ENCODE measurements around the gene ANO1. TPM values are rescaled to one million over a fixed set of nuclear protein-coding genes. Genes with fewer than 3 reads are reported as not detected.

The ANO1 gene
- total RNA-seq, 1 donor from 2014 or later = 9.1 TPM

DNA sequence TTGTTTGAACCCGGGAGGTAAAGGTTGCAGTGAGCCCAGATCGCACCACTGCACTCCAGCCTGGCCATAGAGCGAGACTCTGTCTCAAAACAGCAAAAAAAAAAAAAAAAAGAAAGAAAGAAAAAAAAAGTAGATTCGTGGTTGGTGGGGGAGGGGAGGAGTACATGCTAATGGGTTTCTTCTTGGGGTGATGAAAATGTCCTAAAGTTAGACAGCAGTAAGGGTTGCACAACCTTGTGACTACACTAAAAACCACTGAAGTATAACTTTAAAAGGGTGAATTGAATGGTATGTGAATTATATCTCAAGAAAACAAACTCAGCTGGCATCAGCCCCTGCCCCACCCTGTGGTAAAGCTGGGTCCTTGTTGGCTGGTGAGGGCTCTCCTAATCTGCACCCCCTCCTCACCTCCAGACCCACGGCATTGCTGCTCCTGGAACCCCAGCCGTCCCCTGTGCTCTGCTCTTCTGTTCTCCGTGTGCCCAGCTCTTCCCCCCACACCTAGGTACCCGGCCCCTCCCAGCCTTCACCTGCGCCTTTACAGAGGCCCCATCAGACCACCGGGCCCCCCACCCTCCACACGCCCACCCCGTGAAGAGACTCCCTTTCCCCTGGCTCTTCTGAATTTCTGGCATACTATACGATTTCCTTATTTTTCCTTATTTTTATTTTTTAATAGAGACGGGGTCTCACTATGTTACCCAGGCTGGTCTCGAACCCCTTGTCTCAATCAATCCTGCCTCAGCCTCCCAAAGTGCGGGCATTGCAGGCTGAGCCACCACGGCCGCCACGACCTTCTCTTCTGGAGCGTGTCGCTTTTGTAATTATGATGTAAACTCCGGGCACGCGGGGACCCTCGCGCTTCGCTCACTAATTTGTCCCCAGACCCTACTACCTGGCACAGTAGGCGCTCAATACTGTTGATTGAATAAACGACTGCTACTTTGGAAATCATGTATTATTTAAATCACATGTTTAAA lies 124.1 kb downstream of the ANO1 start:
- DNase-seq (ENCODE audit: low spot score, unreplicated experiment) = no peak
- H3K36me3 Mint-ChIP-seq (ENCODE audit: insufficient read depth) = peaks cover 3% of the 10 kb centered on the region
- TF ChIP-seq, protein P1, sequence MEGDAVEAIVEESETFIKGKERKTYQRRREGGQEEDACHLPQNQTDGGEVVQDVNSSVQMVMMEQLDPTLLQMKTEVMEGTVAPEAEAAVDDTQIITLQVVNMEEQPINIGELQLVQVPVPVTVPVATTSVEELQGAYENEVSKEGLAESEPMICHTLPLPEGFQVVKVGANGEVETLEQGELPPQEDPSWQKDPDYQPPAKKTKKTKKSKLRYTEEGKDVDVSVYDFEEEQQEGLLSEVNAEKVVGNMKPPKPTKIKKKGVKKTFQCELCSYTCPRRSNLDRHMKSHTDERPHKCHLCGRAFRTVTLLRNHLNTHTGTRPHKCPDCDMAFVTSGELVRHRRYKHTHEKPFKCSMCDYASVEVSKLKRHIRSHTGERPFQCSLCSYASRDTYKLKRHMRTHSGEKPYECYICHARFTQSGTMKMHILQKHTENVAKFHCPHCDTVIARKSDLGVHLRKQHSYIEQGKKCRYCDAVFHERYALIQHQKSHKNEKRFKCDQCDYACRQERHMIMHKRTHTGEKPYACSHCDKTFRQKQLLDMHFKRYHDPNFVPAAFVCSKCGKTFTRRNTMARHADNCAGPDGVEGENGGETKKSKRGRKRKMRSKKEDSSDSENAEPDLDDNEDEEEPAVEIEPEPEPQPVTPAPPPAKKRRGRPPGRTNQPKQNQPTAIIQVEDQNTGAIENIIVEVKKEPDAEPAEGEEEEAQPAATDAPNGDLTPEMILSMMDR (IDR thresholded peaks at IDR 0.05; ENCODE audit: unreplicated experiment) = no peak
- peaks cover 3% of the 10 kb centered on the region for H3K9me3 Mint-ChIP-seq (ENCODE audit: low read depth)
- peaks cover 2% of the 10 kb centered on the region for H3K27me3 Mint-ChIP-seq
- peak overlapping the region; percentile 92 for H3K27ac Mint-ChIP-seq
- peaks cover 12% of the 10 kb centered on the region for H3K4me1 Mint-ChIP-seq (ENCODE audit: low read depth)
- H3K4me3 Mint-ChIP-seq (ENCODE audit: low read depth) = peak overlapping the region; percentile 80

DNA sequence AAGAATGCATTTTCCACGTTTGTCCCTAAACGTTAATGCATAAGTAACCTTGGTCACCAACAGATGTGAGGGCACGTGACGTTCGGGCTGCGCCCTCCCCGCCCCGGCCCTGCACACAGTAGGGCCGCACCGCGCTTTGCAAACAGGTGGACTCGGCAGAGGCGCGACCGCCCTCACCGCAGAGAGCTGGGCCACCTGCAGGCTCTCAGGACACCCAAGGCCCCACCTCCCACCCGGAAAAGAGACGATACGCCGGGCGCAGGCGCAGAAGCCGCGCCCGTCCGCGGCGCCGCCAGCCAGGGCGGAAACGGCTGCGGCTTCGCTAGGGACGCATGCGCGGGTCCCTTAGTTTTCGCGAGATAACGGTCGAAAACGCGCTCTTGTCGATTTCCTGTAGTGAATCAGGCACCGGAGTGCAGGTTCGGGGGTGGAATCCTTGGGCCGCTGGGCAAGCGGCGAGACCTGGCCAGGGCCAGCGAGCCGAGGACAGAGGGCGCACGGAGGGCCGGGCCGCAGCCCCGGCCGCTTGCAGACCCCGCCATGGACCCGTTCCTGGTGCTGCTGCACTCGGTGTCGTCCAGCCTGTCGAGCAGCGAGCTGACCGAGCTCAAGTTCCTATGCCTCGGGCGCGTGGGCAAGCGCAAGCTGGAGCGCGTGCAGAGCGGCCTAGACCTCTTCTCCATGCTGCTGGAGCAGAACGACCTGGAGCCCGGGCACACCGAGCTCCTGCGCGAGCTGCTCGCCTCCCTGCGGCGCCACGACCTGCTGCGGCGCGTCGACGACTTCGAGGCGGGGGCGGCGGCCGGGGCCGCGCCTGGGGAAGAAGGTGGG lies 125.0 kb downstream of the ANO1 start, which contains the start of gene FADD:
Gene FADD (plus strand): TSS at position 377 of the 831 bp plus-strand sequence. CDS start 164 bp downstream, at position 541.
- peaks cover 3% of the 10 kb centered on the region for H3K36me3 Mint-ChIP-seq (ENCODE audit: insufficient read depth)
- H3K27ac Mint-ChIP-seq = peak within 1 kb of the TSS; percentile 96
- peaks cover 12% of the 10 kb centered on the region for H3K4me1 Mint-ChIP-seq (ENCODE audit: low read depth)

DNA sequence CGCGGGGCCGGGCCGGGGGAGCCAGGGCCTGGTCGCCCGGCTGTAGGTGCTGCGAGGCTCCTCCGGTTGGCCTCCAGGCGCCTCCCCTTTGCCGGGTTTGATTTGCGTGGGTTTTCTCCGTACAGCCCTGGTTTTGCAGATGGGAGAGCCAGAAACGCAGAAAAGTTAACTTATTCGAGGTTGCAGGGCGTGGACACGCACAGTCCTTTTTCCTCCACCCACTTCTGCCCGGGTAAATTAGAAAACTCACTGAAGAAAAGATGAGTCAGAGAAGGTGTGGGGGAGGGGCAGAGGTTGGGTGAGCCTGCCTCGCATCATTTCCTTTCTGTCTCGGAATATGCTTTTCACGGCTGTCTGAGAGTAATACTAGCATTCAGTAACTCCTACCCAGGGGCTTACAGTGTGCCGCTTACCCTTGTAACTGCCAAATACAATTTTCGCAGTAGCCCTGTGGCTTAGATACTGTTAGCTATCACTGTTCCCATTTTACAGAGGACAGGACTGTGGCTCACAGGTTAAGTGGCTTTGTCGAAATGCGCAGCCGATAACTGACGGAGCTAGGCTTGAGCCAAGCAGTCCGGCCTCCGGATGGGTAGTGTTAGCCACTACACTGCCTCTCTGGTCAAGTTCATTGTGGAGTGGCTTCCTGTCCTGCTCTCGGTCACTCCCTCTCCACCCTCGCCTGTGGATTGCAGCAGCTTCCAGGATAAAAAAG lies 125.8 kb downstream of the ANO1 start:
- H3K9me3 Mint-ChIP-seq (ENCODE audit: low read depth) = peaks cover 3% of the 10 kb centered on the region
- TF ChIP-seq, protein P1 (IDR thresholded peaks at IDR 0.05; ENCODE audit: unreplicated experiment) = no peak
- peaks cover 8% of the 10 kb centered on the region for H3K36me3 Mint-ChIP-seq (ENCODE audit: insufficient read depth)
- H3K27ac Mint-ChIP-seq = peak overlapping the region; percentile 96
- H3K4me1 Mint-ChIP-seq (ENCODE audit: low read depth) = peaks cover 12% of the 10 kb centered on the region
- no peaks in the 10 kb centered on the region for H3K27me3 Mint-ChIP-seq
- DNase-seq (ENCODE audit: low spot score, unreplicated experiment) = no peak
- H3K4me3 Mint-ChIP-seq (ENCODE audit: low read depth) = peak overlapping the region; percentile 80

More for the DNA sequence above, 125.0 kb downstream of the ANO1 start, which contains the start of gene FADD:
- TF ChIP-seq, protein P1 (IDR thresholded peaks at IDR 0.05; ENCODE audit: unreplicated experiment) = no peak
- H3K27me3 Mint-ChIP-seq = peaks cover 2% of the 10 kb centered on the region
- peak; percentile 79 for DNase-seq (ENCODE audit: low spot score, unreplicated experiment)
- peak within 1 kb of the TSS; percentile 80 for H3K4me3 Mint-ChIP-seq (ENCODE audit: low read depth)
- peaks cover 3% of the 10 kb centered on the region for H3K9me3 Mint-ChIP-seq (ENCODE audit: low read depth)

DNA sequence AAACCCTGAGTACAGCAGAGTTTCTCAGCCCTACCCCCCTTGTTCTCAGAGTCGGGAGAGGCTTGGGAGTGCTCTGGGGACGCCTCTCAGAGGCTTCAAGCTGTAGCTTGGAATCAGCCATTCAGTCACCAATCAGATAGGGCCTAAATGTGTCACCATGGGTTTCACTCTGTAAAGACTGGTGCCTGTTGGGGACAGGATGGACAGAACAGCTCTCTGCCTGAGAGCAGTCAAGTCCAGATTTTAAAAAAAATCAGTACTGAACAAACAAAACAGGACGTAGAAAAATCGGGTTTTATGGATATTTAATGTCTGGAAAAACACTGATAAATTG lies 126.3 kb downstream of the ANO1 start:
- Mint-ChIP-seq H3K4me3 (ENCODE audit: low read depth) (peak overlapping the region; percentile 80), H3K4me1 (ENCODE audit: low read depth) (peaks cover 12% of the 10 kb centered on the region), H3K36me3 (ENCODE audit: insufficient read depth) (peaks cover 12% of the 10 kb centered on the region), H3K9me3 (ENCODE audit: low read depth) (peaks cover 3% of the 10 kb centered on the region), H3K27ac (peak overlapping the region; percentile 96), H3K27me3 (no peaks in the 10 kb centered on the region)
- TF ChIP-seq, protein P1 (IDR thresholded peaks at IDR 0.05; ENCODE audit: unreplicated experiment) = no peak
- no peak for DNase-seq (ENCODE audit: low spot score, unreplicated experiment)

All from progenitor cell of endocrine pancreas (in vitro differentiated cells).